ENCODE measurements around the gene ATP8B1. TPM values are rescaled to one million over a fixed set of nuclear protein-coding genes. Genes with fewer than 3 reads are reported as not detected.

ATP8B1 gene
- total RNA-seq, 1 experiment from 2014 or later: 62.3 TPM

DNA sequence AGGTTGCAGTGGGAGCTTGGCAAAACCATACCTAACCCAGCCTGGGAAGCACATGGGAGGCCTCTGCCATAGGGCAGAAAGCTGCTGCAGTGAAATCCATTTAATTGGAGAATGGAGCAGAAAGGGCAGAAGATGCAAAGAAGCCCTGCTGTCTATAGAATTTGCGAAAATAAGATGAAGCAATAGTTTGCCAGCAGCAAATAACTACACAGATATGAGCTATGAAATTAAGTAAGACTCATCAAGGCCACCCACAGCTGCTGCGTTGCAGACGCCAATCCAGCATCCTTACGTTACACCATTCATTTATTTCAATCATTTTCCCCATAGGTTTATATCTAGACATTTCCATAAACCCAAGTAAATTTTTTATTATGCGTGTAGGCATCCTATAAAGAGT lies 21.1 kb downstream of the ATP8B1 start:
- H3K4me1 Mint-ChIP-seq (ENCODE audit: low read depth, unreplicated experiment): peaks cover 46% of the 10 kb centered on the region

DNA sequence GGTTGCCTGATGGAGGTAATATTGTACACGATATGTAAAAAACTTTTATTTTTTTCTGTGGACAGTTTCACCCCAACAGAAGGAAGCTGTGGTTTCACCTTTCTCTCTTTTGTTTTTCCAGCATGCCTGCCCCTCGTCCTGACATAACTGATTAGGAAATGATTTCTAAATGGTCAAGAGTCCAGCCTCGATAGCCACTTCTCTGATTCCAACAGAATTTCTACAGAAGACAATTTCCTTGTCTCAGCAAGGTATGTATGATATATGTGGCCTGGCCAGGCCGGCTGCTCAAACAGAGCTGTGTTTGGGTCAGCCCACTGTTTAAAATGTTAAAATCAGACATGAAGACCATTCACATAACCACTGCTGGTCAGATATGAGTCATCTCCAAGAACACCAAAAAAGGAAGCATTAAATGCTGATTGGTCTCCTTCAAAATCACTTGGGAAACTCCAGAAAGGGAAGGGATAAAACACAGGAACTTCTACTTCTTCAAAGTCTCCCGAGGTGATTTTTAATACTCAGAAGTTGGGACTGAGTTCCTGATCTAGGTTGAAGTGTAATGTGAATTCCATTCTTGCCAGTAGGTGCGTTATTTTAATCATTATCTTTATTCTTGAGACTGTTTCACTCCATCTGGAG lies 22.3 kb downstream of the ATP8B1 start:
- H3K4me1 Mint-ChIP-seq (ENCODE audit: low read depth, unreplicated experiment): peaks cover 58% of the 10 kb centered on the region
- CTCF ChIA-PET: interaction anchor here (0.5 to 1.2 kb wide), 4 partner anchors 9 to 361 kb away, joined by 3 to 8 read pairs (median 4); no protein-coding TSS in a partner anchor
- intact Hi-C loops (cut with micrococcal nuclease; ENCODE audit: unreplicated experiment): loop anchor here (1.0 to 10.0 kb wide), 2 partner anchors 16 to 146 kb away; no protein-coding TSS in a partner anchor
- peaks cover 37% of the 10 kb centered on the region for H3K36me3 Mint-ChIP-seq (ENCODE audit: insufficient read depth, unreplicated experiment)
- H3K27me3 Mint-ChIP-seq (ENCODE audit: unreplicated experiment): no peaks in the 10 kb centered on the region
- peak overlapping the region; percentile 92 for H3K27ac Mint-ChIP-seq (ENCODE audit: unreplicated experiment)
- no peaks in the 10 kb centered on the region for H3K9me3 Mint-ChIP-seq (ENCODE audit: low read depth, unreplicated experiment)
- BruUV-seq (replicated peaks): no TSS peak
- TF ChIP-seq, protein P1, sequence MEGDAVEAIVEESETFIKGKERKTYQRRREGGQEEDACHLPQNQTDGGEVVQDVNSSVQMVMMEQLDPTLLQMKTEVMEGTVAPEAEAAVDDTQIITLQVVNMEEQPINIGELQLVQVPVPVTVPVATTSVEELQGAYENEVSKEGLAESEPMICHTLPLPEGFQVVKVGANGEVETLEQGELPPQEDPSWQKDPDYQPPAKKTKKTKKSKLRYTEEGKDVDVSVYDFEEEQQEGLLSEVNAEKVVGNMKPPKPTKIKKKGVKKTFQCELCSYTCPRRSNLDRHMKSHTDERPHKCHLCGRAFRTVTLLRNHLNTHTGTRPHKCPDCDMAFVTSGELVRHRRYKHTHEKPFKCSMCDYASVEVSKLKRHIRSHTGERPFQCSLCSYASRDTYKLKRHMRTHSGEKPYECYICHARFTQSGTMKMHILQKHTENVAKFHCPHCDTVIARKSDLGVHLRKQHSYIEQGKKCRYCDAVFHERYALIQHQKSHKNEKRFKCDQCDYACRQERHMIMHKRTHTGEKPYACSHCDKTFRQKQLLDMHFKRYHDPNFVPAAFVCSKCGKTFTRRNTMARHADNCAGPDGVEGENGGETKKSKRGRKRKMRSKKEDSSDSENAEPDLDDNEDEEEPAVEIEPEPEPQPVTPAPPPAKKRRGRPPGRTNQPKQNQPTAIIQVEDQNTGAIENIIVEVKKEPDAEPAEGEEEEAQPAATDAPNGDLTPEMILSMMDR (IDR thresholded peaks at IDR 0.05; ENCODE audit: unreplicated experiment): no peak
- peak; percentile 39 for DNase-seq
- peak overlapping the region; percentile 63 for H3K4me3 Mint-ChIP-seq (ENCODE audit: low read depth, unreplicated experiment)

More for the DNA sequence above, 21.1 kb downstream of the ATP8B1 start:
- intact Hi-C loops (cut with micrococcal nuclease; ENCODE audit: unreplicated experiment): loop anchor here (10.0 kb wide), 1 partner anchor 147 kb away; no protein-coding TSS in a partner anchor
- TF ChIP-seq, protein P1 (IDR thresholded peaks at IDR 0.05; ENCODE audit: unreplicated experiment): no peak
- CTCF ChIA-PET: no interaction called here
- no peak for DNase-seq
- BruUV-seq (replicated peaks): no TSS peak
- no peaks in the 10 kb centered on the region for H3K9me3 Mint-ChIP-seq (ENCODE audit: low read depth, unreplicated experiment)
- no peaks in the 10 kb centered on the region for H3K27me3 Mint-ChIP-seq (ENCODE audit: unreplicated experiment)
- H3K27ac Mint-ChIP-seq (ENCODE audit: unreplicated experiment): no peak overlapping the region
- H3K36me3 Mint-ChIP-seq (ENCODE audit: insufficient read depth, unreplicated experiment): peaks cover 30% of the 10 kb centered on the region
- no peak overlapping the region for H3K4me3 Mint-ChIP-seq (ENCODE audit: low read depth, unreplicated experiment)

DNA sequence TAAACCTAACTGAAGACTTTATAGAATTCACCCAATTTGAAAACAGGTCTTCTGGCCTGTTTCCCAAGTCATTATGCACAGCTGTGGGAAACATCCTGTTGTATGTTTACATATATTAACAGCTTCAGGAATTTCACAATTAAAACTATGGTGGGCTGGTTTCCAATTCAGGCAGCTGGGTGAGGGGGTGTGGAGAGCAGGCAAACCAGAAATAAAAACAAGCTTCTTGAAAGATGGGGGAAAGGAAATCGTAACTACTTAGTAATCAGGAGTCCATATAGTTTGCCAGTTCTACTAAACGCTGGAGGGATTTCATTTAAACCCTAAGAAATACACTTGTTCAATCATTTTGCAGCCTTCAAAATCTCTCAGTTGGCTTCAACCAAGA lies 22.8 kb downstream of the ATP8B1 start:
- TF ChIP-seq, protein P1 (IDR thresholded peaks at IDR 0.05; ENCODE audit: unreplicated experiment): no peak
- no peaks in the 10 kb centered on the region for H3K9me3 Mint-ChIP-seq (ENCODE audit: low read depth, unreplicated experiment)
- H3K4me3 Mint-ChIP-seq (ENCODE audit: low read depth, unreplicated experiment): peak overlapping the region; percentile 63
- peaks cover 38% of the 10 kb centered on the region for H3K36me3 Mint-ChIP-seq (ENCODE audit: insufficient read depth, unreplicated experiment)
- CTCF ChIA-PET: interaction anchor here (0.6 to 1.2 kb wide), 3 partner anchors 9 to 196 kb away, joined by 3 to 4 read pairs (median 4); no protein-coding TSS in a partner anchor
- H3K27ac Mint-ChIP-seq (ENCODE audit: unreplicated experiment): peak overlapping the region; percentile 92
- DNase-seq: peak; percentile 27
- BruUV-seq (replicated peaks): TSS peak; percentile 78
- intact Hi-C loops (cut with micrococcal nuclease; ENCODE audit: unreplicated experiment): loop anchor here (1.0 to 10.0 kb wide), 2 partner anchors 17 to 146 kb away; no protein-coding TSS in a partner anchor
- peaks cover 62% of the 10 kb centered on the region for H3K4me1 Mint-ChIP-seq (ENCODE audit: low read depth, unreplicated experiment)
- no peaks in the 10 kb centered on the region for H3K27me3 Mint-ChIP-seq (ENCODE audit: unreplicated experiment)

DNA sequence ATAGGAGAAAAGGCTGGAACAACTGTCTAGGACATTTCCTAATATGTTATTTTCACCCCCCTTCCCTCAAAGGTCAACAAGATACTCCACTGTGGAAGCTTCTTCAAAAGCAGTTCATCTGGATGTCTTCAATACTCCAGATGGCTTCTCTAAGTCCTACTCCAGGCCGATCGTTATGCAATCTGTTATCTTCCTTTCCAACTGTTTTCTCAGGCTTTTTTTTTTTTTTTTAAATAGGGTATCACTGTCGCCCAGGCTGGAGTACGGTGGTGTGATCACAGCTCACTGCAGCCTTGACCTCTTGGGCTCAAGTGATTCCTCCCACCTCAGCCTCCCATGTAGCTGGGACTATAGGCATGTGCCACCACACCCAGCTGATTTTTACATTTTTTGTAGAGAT lies 26.3 kb downstream of the ATP8B1 start:
- peak overlapping the region; percentile 28 for H3K4me3 Mint-ChIP-seq (ENCODE audit: low read depth, unreplicated experiment)
- peaks cover 86% of the 10 kb centered on the region for H3K4me1 Mint-ChIP-seq (ENCODE audit: low read depth, unreplicated experiment)
- intact Hi-C loops (cut with micrococcal nuclease; ENCODE audit: unreplicated experiment): loop anchor here (2.0 kb wide), 1 partner anchor 24 kb away; no protein-coding TSS in a partner anchor
- CTCF ChIA-PET: interaction anchor here (0.6 to 0.7 kb wide), 2 partner anchors 63 to 559 kb away, joined by 3 to 5 read pairs; no protein-coding TSS in a partner anchor
- peak overlapping the region; percentile 78 for H3K27ac Mint-ChIP-seq (ENCODE audit: unreplicated experiment)
- no peaks in the 10 kb centered on the region for H3K27me3 Mint-ChIP-seq (ENCODE audit: unreplicated experiment)
- no peak for DNase-seq
- TF ChIP-seq, protein P1 (IDR thresholded peaks at IDR 0.05; ENCODE audit: unreplicated experiment): no peak
- BruUV-seq (replicated peaks): no TSS peak
- no peaks in the 10 kb centered on the region for H3K9me3 Mint-ChIP-seq (ENCODE audit: low read depth, unreplicated experiment)
- H3K36me3 Mint-ChIP-seq (ENCODE audit: insufficient read depth, unreplicated experiment): peaks cover 48% of the 10 kb centered on the region
